SU-DHL-6 (cell line): ENCODE measurements around the gene DOCK9.

ENCODE experiments used
- EZH2phosphoT487 ChIP-seq: fragments of 200-600 bp; sonication (generic), shearing (Covaris generic); conservative IDR thresholded peaks from 2 replicates; pipeline ENCODE4 v1.6.1; 2018; ENCODE audit warnings: mild to moderate bottlenecking, antibody characterized with exemption, low read length, moderate library complexity, mixed read lengths
- TF ChIP-seq, protein P1 (sequence below): fragments of 200-600 bp; sonication (generic); IDR thresholded peaks from one replicate; pipeline ENCODE4 v1.5.1; 2017; ENCODE audit warnings: antibody characterized with exemption, mild to moderate bottlenecking, low read length, moderate library complexity; ENCODE audit not compliant: insufficient read depth, poor library complexity, severe bottlenecking

DNA sequence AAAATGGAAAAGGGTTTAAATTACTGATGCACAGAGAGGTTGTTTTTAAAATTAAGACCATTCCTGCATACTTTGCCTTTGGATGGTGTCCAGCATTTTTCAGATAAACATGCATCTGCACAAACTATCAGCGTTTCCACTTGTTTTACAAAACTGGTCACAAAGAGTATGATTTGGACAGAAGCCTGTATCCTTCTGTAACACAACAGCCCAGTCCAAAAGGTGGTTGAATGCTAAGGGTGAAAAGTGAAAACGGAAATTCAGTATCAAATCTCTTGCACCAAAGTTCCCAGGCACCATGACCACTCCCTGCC lies 21.7 kb upstream of the DOCK9 start:
- TF ChIP-seq, protein P1, sequence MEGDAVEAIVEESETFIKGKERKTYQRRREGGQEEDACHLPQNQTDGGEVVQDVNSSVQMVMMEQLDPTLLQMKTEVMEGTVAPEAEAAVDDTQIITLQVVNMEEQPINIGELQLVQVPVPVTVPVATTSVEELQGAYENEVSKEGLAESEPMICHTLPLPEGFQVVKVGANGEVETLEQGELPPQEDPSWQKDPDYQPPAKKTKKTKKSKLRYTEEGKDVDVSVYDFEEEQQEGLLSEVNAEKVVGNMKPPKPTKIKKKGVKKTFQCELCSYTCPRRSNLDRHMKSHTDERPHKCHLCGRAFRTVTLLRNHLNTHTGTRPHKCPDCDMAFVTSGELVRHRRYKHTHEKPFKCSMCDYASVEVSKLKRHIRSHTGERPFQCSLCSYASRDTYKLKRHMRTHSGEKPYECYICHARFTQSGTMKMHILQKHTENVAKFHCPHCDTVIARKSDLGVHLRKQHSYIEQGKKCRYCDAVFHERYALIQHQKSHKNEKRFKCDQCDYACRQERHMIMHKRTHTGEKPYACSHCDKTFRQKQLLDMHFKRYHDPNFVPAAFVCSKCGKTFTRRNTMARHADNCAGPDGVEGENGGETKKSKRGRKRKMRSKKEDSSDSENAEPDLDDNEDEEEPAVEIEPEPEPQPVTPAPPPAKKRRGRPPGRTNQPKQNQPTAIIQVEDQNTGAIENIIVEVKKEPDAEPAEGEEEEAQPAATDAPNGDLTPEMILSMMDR = no peak
- TF ChIP-seq EZH2phosphoT487 = no peak
